Vagina (tissue), 2 donors: ENCODE measurements around the gene ANKRD44. TPM values are rescaled to one million over a fixed set of nuclear protein-coding genes. Genes with fewer than 3 reads are reported as not detected.

Source experiments
- DNase-seq, 2 donors: peaks; one replicate each; pipeline ENCODE4 v3.0.0-alpha.2; 2017; ENCODE audit errors: extremely low spot score in 2 of 2
- H3K27ac ChIP-seq: fragments of 200-600 bp; sonication (generic); one replicate; pipeline ENCODE4 v1.5.1; 2019
- H3K27me3 ChIP-seq: fragments of 200-600 bp; sonication (generic); one replicate; pipeline ENCODE4 v1.5.1; 2019
- H3K36me3 ChIP-seq, 2 donors: fragments of 200-600 bp; sonication (generic); one replicate each; pipeline ENCODE4 v1.5.1; 2017 to 2019
- H3K4me1 ChIP-seq: fragments of 200-600 bp; sonication (generic); one replicate; pipeline ENCODE4 v1.5.1; 2019
- H3K4me3 ChIP-seq, 2 donors: fragments of 200-600 bp; sonication (generic); 1 replicate in 1 of 2; 2 replicates in 1 of 2; pipeline ENCODE4 v1.5.1; 2016 to 2019
- H3K9me3 ChIP-seq: fragments of 200-600 bp; sonication (generic); one replicate; pipeline ENCODE4 v1.5.1; 2019
- POLR2A ChIP-seq, 2 donors: fragments of 450-650 bp; IDR thresholded peaks; one replicate each; pipeline ENCODE4 v1.6.1; 2017; ENCODE audit warnings: antibody characterized with exemption in 2 of 2, mild to moderate bottlenecking in 2 of 2, moderate library complexity in 2 of 2
- POLR2AphosphoS5 ChIP-seq, 2 donors: sonication (generic); formaldehyde crosslinking; IDR thresholded peaks; one replicate each; pipeline ENCODE4 v1.9.0; 2017; ENCODE audit warnings: antibody characterized with exemption in 2 of 2, mild to moderate bottlenecking in 2 of 2, low read depth in 1 of 2; ENCODE audit not compliant: insufficient read depth in 1 of 2
- intact Hi-C: fragments of 100-400 bp; cut with DNase I; formaldehyde crosslinking; loops from one replicate; pipeline ENCODE4 v1.15.1; 2023
- total RNA-seq: library from RNA; depleted of rRNA; stranded (reverse); fragments of >200 nt; gene quantifications from one replicate; pipeline ENCODE4 v1.2.3, GENCODE V29; 2016
- TF ChIP-seq, protein P1 (sequence below), 3 experiments: fragments of 450-650 bp in 2 of 3; fragments of 200-600 bp in 1 of 3; sonication (generic) in 1 of 3; IDR thresholded peaks; one replicate each; pipeline ENCODE4 v1.5.1; 2017 to 2019; ENCODE audit warnings: antibody characterized with exemption in 3 of 3, mild to moderate bottlenecking in 2 of 3, moderate library complexity in 2 of 3

Gene ANKRD44
- total RNA-seq, 1 donor from 2014 or later = 46.4 TPM

DNA sequence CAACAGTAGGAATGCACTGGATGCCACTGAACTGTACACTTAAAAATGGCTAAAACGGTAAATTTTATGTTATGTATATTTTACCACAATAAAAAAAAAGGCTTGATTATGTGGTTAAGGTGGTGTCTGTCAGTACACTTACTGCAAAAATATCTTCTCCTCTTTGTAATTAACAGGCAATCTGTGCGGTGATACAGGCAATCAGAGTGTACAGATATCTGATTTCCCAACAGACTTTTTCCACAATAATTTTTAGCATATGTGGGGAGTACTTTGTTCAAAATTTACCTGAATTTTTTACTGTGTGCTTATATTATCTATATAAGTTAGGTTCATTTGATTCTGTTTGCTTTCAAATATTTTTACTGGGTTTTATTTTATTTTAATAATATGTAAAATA is 209.1 kb downstream of the ANKRD44 start:
- DNase-seq = no peak
- TF ChIP-seq POLR2A (IDR thresholded peaks at IDR 0.05) = no peak
- TF ChIP-seq, protein P1, sequence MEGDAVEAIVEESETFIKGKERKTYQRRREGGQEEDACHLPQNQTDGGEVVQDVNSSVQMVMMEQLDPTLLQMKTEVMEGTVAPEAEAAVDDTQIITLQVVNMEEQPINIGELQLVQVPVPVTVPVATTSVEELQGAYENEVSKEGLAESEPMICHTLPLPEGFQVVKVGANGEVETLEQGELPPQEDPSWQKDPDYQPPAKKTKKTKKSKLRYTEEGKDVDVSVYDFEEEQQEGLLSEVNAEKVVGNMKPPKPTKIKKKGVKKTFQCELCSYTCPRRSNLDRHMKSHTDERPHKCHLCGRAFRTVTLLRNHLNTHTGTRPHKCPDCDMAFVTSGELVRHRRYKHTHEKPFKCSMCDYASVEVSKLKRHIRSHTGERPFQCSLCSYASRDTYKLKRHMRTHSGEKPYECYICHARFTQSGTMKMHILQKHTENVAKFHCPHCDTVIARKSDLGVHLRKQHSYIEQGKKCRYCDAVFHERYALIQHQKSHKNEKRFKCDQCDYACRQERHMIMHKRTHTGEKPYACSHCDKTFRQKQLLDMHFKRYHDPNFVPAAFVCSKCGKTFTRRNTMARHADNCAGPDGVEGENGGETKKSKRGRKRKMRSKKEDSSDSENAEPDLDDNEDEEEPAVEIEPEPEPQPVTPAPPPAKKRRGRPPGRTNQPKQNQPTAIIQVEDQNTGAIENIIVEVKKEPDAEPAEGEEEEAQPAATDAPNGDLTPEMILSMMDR (IDR thresholded peaks at IDR 0.05) = no peak
- no peak for TF ChIP-seq POLR2AphosphoS5 (IDR thresholded peaks at IDR 0.05; ENCODE audit: insufficient read depth in 1 of 2, low read depth in 1 of 2)
- Histone ChIP-seq H3K4me3 (no peak overlapping the region), H3K36me3 (peaks cover 0 to 4% of the 10 kb centered on the region in 2 donors), H3K27me3 (no peaks in the 10 kb centered on the region), H3K9me3 (no peaks in the 10 kb centered on the region), H3K27ac (no peak overlapping the region), H3K4me1 (no peaks in the 10 kb centered on the region)
- intact Hi-C loops = no loop called here

DNA sequence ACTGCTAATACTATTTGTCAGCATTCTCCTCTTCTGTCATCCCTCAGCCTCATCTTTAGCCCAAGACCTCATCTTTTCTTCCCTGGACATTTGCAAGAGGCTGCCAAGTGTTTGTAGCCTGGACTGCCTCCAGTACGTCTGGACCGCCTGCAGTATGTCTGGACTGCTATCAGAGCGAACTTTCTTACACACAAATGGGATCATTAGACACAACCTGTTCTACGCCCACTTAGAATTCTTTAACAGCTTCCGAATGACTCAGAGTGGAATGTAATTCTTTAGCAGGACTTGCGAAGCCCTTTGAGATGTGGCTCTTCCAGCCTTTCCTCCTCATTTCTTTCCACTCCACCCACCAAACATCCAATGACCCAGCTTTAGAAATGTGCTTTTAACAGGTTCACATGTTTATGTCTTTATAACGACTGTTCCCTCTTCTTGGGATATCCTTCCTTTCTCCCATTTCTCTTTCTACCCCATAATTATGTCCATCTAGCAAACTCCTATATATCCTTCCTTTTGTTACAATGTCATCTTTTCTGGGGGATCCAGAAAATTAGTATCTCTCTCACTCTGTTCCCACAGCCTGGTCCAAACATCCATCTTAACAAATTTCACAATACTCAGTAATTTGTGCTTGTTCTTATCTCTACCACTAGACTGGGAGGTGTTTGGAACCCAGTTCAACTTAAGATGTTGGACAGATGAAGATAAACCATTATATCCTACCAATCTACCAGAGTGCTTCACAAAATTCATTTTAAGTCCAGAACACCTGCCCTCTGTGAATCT is 212.8 kb downstream of the ANKRD44 start:
- no peaks in the 10 kb centered on the region for H3K4me1 ChIP-seq
- H3K27me3 ChIP-seq = no peaks in the 10 kb centered on the region
- peaks cover 0 to 4% of the 10 kb centered on the region in 2 donors for H3K36me3 ChIP-seq
- TF ChIP-seq POLR2AphosphoS5 (IDR thresholded peaks at IDR 0.05; ENCODE audit: insufficient read depth in 1 of 2, low read depth in 1 of 2) = peak; percentile 44 to 51
- TF ChIP-seq, protein P1 (IDR thresholded peaks at IDR 0.05) = no peak
- TF ChIP-seq POLR2A (IDR thresholded peaks at IDR 0.05) = no peak
- peak in 1 of 2 donors; percentile 95 for DNase-seq
- no peaks in the 10 kb centered on the region for H3K9me3 ChIP-seq
- H3K4me3 ChIP-seq = no peak overlapping the region
- intact Hi-C loops = no loop called here
- peak overlapping the region; percentile 14 for H3K27ac ChIP-seq

DNA sequence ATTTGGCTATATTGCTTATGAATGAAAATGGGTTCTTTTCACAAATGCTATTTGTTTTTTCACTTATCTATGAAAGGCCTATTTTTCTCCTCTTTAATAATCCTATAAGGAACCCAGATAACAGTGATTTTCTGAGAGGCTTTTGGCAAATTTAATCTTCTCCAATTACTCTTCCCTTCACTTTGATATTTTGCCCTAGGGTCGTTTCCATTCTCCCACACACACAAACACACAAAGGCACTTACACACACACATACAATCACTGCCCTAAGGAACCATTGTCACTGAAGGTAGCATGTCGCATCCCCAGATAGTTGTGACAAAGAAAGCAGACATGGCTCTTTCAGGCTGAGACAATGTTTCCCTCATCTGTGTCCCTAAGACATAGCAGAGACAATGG is 213.9 kb downstream of the ANKRD44 start:
- intact Hi-C loops = no loop called here
- H3K4me3 ChIP-seq = no peak overlapping the region
- H3K36me3 ChIP-seq = peaks cover 0 to 4% of the 10 kb centered on the region in 2 donors
- no peaks in the 10 kb centered on the region for H3K4me1 ChIP-seq
- H3K27ac ChIP-seq = peak overlapping the region; percentile 14
- H3K27me3 ChIP-seq = no peaks in the 10 kb centered on the region
- DNase-seq = no peak
- H3K9me3 ChIP-seq = no peaks in the 10 kb centered on the region
- no peak for TF ChIP-seq POLR2AphosphoS5 (IDR thresholded peaks at IDR 0.05; ENCODE audit: insufficient read depth in 1 of 2, low read depth in 1 of 2)
- TF ChIP-seq, protein P1 (IDR thresholded peaks at IDR 0.05) = no peak

DNA sequence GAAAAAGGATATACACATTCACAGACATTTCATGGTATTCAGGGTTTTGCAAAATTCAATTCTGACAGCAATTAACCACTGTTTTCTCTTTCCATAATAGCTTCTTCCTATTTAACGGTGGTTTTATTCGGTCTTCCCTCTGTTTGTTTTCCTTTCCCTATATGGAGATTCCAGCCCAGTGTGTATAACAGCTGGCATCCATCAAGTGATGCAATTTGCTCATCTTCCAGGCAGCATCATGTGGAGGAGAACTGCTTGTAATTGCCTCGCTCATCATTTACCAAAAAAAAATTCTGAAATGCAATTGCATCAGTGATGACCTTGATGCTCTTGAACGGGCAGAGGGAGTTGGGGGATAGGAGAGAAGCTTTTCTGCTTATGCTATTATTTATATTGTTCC is 218.1 kb downstream of the ANKRD44 start:
- H3K4me3 ChIP-seq = no peak overlapping the region
- peaks cover 13% of the 10 kb centered on the region for H3K4me1 ChIP-seq
- no peaks in the 10 kb centered on the region for H3K9me3 ChIP-seq
- no peak for DNase-seq
- TF ChIP-seq POLR2AphosphoS5 (IDR thresholded peaks at IDR 0.05; ENCODE audit: insufficient read depth in 1 of 2, low read depth in 1 of 2) = peak in 1 of 2 donors; percentile 85
- TF ChIP-seq, protein P1 (IDR thresholded peaks at IDR 0.05) = no peak
- no peak for TF ChIP-seq POLR2A (IDR thresholded peaks at IDR 0.05)
- H3K27ac ChIP-seq = peak overlapping the region; percentile 65
- H3K27me3 ChIP-seq = no peaks in the 10 kb centered on the region
- intact Hi-C loops = no loop called here
- H3K36me3 ChIP-seq = no peaks in the 10 kb centered on the region

DNA sequence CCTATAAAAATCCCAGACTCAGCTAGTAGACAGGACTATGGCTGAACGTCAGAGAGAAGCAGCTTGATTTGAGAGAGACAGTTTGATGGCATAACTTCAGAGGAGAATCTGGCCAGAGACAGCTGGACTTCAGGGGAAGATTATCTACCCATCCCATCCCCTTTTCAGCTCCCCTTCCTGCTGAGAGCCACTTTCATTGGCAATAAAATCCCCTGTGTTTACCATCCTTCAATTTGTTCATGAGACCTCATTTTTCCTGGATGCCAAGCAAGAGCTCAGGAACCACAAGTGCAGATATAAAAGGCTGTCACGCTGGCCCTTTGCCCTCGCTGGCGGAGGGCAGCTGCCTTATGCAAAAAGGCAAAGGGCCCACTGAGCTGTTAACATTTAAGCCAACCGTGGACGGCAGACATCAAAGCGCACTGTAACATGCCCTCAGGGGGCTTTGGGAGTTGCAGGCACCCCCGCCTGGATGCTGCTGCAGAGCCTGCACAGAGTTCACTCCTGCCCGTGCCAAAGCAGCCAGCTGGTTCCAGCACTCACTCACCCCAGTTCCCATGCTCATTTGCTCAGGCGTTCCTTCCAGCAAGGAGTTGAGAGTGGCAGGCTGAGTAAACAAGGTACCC is 219.7 kb downstream of the ANKRD44 start:
- intact Hi-C loops = no loop called here
- Histone ChIP-seq H3K36me3 (no peaks in the 10 kb centered on the region), H3K4me1 (peaks cover 13% of the 10 kb centered on the region), H3K4me3 (no peak overlapping the region), H3K27me3 (no peaks in the 10 kb centered on the region), H3K27ac (no peak overlapping the region), H3K9me3 (no peaks in the 10 kb centered on the region)
- TF ChIP-seq POLR2AphosphoS5 (IDR thresholded peaks at IDR 0.05; ENCODE audit: insufficient read depth in 1 of 2, low read depth in 1 of 2) = peak in 1 of 2 donors; percentile 28
- TF ChIP-seq POLR2A (IDR thresholded peaks at IDR 0.05) = no peak
- no peak for DNase-seq
